HepG2 (cell line): Measurements from ENCODE around the gene PRKAR1B. TPM values are rescaled to one million over a fixed set of nuclear protein-coding genes. Genes with fewer than 3 reads are reported as not detected.

Source experiments
- ATAC-seq: fragments of 200-7000 bp; cut with Tn5 transposase; 3 replicates; pipeline ENCODE4 v1.9.1; 2020; ENCODE audit warnings: mild to moderate bottlenecking, moderate library complexity
- BruUV-seq: library from RNA; stranded (reverse); fragments of 400-500 nt; replicated peaks from 2 replicates; lab custom pipeline; 2021; lab: Mats Ljungman, UMichigan
- CTCF ChIA-PET: fragments of 300-600 bp; formaldehyde crosslinking; extraction: SDS; loops from one replicate; lab custom pipeline; 2021; ENCODE audit warnings: low total read pairs, inconsistent platforms, low intra/inter-chr PET ratio; lab: Yijun Ruan, JAX
- POLR2A ChIA-PET: fragments of 350-600 bp; sonication (Branson Sonifier 250); formaldehyde crosslinking; loops from one replicate; lab custom pipeline; 2020; ENCODE audit warnings: antibody characterized with exemption, inconsistent platforms; lab: Yijun Ruan, JAX
- DNase-seq: peaks from one replicate; pipeline ENCODE4 v3.0.0-alpha.2; 2015; ENCODE audit warnings: low spot score
- FAIRE-seq: peaks from 3 replicates; lab custom pipeline; 2011; peaks lifted over from hg19 to GRCh38; lab: Jason Lieb, UNC
- H2AFZ ChIP-seq: one replicate; pipeline ENCODE4 v1.6.1; 2011; ENCODE audit warnings: low read length, inconsistent platforms
- H3K27ac ChIP-seq: fragments of 300-600 bp; 3 replicates; pipeline ENCODE4 v1.8.0; 2011; ENCODE audit warnings: mixed run types, mild to moderate bottlenecking, mixed read lengths, low read length, inconsistent platforms; ENCODE audit not compliant: insufficient read depth; ENCODE audit errors: extremely low read length
- H3K27me3 ChIP-seq, 2 experiments: fragments of 200-600 bp in 1 of 2; 2 replicates in 1 of 2; 3 replicates in 1 of 2; pipeline versions ENCODE4 v1.6.0 to v1.8.0; 2011; ENCODE audit warnings: low read length in 2 of 2, mild to moderate bottlenecking in 2 of 2, moderate library complexity in 2 of 2, inconsistent platforms in 1 of 2; ENCODE audit not compliant: insufficient read depth in 2 of 2, control insufficient read depth in 1 of 2
- H3K36me3 ChIP-seq, 2 experiments: fragments of 200-600 bp in 1 of 2; replicated peaks in 1 of 2; 2 replicates in 1 of 2; 3 replicates in 1 of 2; pipeline versions ENCODE4 v1.5.1 to v1.8.0; 2011; ENCODE audit warnings: low read length in 2 of 2, inconsistent platforms in 1 of 2; ENCODE audit not compliant: insufficient read depth in 2 of 2, control insufficient read depth in 1 of 2
- H3K4me1 ChIP-seq: 2 replicates; pipeline ENCODE4 v1.5.1; 2012; ENCODE audit warnings: low read length, inconsistent platforms; ENCODE audit not compliant: insufficient read depth
- H3K4me2 ChIP-seq: 2 replicates; pipeline ENCODE4 v1.6.0; 2011; ENCODE audit warnings: low read depth, low read length, inconsistent platforms
- H3K4me3 ChIP-seq, 3 experiments: fragments of 200-600 bp in 1 of 3; sonication (generic), shearing (Covaris generic) in 1 of 3; replicated peaks in 1 of 3; 2 replicates each; pipeline ENCODE4 v1.5.1; 2011 to 2016; ENCODE audit warnings: low read length in 3 of 3, inconsistent platforms in 2 of 3, low read depth in 2 of 3, mild to moderate bottlenecking in 2 of 3, control low read depth in 1 of 3, mixed read lengths in 1 of 3; ENCODE audit not compliant: insufficient read depth in 1 of 3
- H3K79me2 ChIP-seq: one replicate; pipeline ENCODE4 v1.6.1; 2011; ENCODE audit warnings: low read length, inconsistent platforms; ENCODE audit not compliant: insufficient read depth
- H3K9ac ChIP-seq: 2 replicates; pipeline ENCODE4 v1.6.0; 2011; ENCODE audit warnings: mild to moderate bottlenecking, low read depth, low read length, inconsistent platforms; ENCODE audit not compliant: insufficient read depth
- H3K9me3 ChIP-seq: 2 replicates; pipeline ENCODE4 v1.5.1; 2012; ENCODE audit warnings: mild to moderate bottlenecking, low read length
- H4K20me1 ChIP-seq: 2 replicates; pipeline ENCODE4 v1.6.0; 2011; ENCODE audit warnings: inconsistent platforms, mild to moderate bottlenecking, low read length, moderate library complexity; ENCODE audit not compliant: insufficient read depth
- CHD2 ChIP-seq: IDR thresholded peaks from 2 replicates; pipeline ENCODE4 v1.6.1; 2011; ENCODE audit warnings: low read depth, low read length, improper control_type of control experiment
- CTCF ChIP-seq: sonication (generic); formaldehyde crosslinking; IDR thresholded peaks from 2 replicates; pipeline ENCODE4 v1.5.0; 2020; ENCODE audit warnings: mild to moderate bottlenecking, missing genetic modification reagents, moderate library complexity
- EHMT2 ChIP-seq: fragments of 200-600 bp; sonication (generic); IDR thresholded peaks from 2 replicates; pipeline ENCODE4 v1.7.0; 2017; ENCODE audit warnings: antibody characterized with exemption, low read depth, low read length, borderline replicate concordance
- HNF4G ChIP-seq, 2 experiments: sonication (generic) in 1 of 2; formaldehyde crosslinking in 1 of 2; IDR thresholded peaks; 2 replicates each; pipeline versions ENCODE4 v1.4.0 to v1.6.1; 2011 to 2020; ENCODE audit warnings: borderline replicate concordance in 2 of 2, low read depth in 2 of 2, mild to moderate bottlenecking in 2 of 2, low read length in 1 of 2, missing genetic modification reagents in 1 of 2, moderate library complexity in 1 of 2
- HNRNPL ChIP-seq: fragments of 200-400 bp; formaldehyde crosslinking; IDR thresholded peaks from 2 replicates; pipeline ENCODE4 v1.6.1; 2017; ENCODE audit warnings: mild to moderate bottlenecking, low read depth, low read length
- RAD21 ChIP-seq: fragments of 450-650 bp; formaldehyde crosslinking; IDR thresholded peaks from 2 replicates; pipeline ENCODE4 v1.5.0; 2020; ENCODE audit warnings: mild to moderate bottlenecking
- RBM39 ChIP-seq: fragments of 200-400 bp; formaldehyde crosslinking; IDR thresholded peaks from one replicate; pipeline ENCODE4 v1.6.1; 2018; ENCODE audit warnings: antibody characterized with exemption, mild to moderate bottlenecking, low read depth, low read length; ENCODE audit not compliant: poor library complexity, severe bottlenecking
- THAP11 ChIP-seq: IDR thresholded peaks from 2 replicates; pipeline ENCODE4 v1.6.1; 2016; ENCODE audit warnings: missing biosample characterization, missing genetic modification reagents
- USF2 ChIP-seq, 2 experiments: sonication (generic) in 1 of 2; formaldehyde crosslinking in 1 of 2; IDR thresholded peaks; 2 replicates each; pipeline versions ENCODE4 v1.5.1 to v1.6.1; 2011 to 2020; ENCODE audit warnings: borderline replicate concordance in 1 of 2, low read depth in 1 of 2, low read length in 1 of 2, mild to moderate bottlenecking in 1 of 2, missing genetic modification reagents in 1 of 2, moderate library complexity in 1 of 2
- ZBTB33 ChIP-seq: sonication (generic); formaldehyde crosslinking; IDR thresholded peaks from 2 replicates; pipeline ENCODE4 v1.4.0; 2020; ENCODE audit warnings: missing genetic modification reagents
- ZBTB38 ChIP-seq: sonication (generic); formaldehyde crosslinking; IDR thresholded peaks from 2 replicates; pipeline ENCODE4 v1.5.1; 2020; ENCODE audit warnings: mild to moderate bottlenecking, missing genetic modification reagents
- WGBS: methylation state at CpG from one replicate; pipeline ENCODE4 v1.1.6; 2017; ENCODE audit warnings: low lambda C conversion rate; 5-methylcytosine and 5-hydroxymethylcytosine counted together
- in situ Hi-C: cut with HindIII; loops from 2 replicates; pipeline ENCODE4 v1.10.0; 2017; ENCODE audit warnings: low pct_unique_long_range_greater_than_20kb; ENCODE audit not compliant: extremely low pct_ligation_motif_present
- intact Hi-C: fragments of 100-400 bp; cut with micrococcal nuclease; formaldehyde crosslinking; loops from one replicate; pipeline ENCODE4 v1.10.0; 2022; ENCODE audit not compliant: unreplicated experiment
- polyA plus RNA-seq, 8 experiments: library from polyadenylated mRNA; depleted of rRNA in 3 of 8; stranded (reverse) in 7 of 8; unstranded in 1 of 8; fragments of >200 nt; fragmentation: Illumina TruSeq in 4 of 8; extraction: Trizol in 4 of 8; gene quantifications; 2 replicates each; pipeline versions ENCODE4 v1.2.1 to v1.2.3, GENCODE V29; 2011 to 2016; ENCODE audit warnings: low read depth in 4 of 8, missing spikeins in 1 of 8, mixed read lengths in 1 of 8; ENCODE audit not compliant: insufficient read depth in 1 of 8
- total RNA-seq, 5 experiments: library from RNA; depleted of rRNA; stranded (reverse); fragments of >200 nt; fragmentation: Illumina TruSeq; extraction: Trizol; gene quantifications; 2 replicates each; pipeline ENCODE4 v1.2.3, GENCODE V29; 2016; ENCODE audit warnings: low read depth in 1 of 5

PRKAR1B gene
- total and polyA plus RNA-seq, 2 of the 13 experiments (the other 11 are each of a cell fraction or from before 2014, with no cell fraction given) = 7.9 to 28.2 TPM

- peaks cover 12 to 73% of the 10 kb centered on the region in 2 experiments for H3K36me3 ChIP-seq
- TF ChIP-seq HNRNPL (0 out of 2 replicates have a peak, but pooled peaks have one; percentile 38), RAD21 (CRISPR knock-in tag) (peak; percentile 71; the same call in 1 of the 2 replicates), HNF4G (IDR thresholded peaks at IDR 0.05; ENCODE audit: borderline replicate concordance, low read depth, low read length) (no peak), HNF4G (CRISPR knock-in tag; IDR thresholded peaks at IDR 0.05; ENCODE audit: borderline replicate concordance, low read depth) (no peak), ZBTB38 (CRISPR knock-in tag) (peak; percentile 62; the same call in 1 of the 2 replicates), CHD2 (no peak), ZBTB33 (CRISPR knock-in tag) (peak; percentile 99), USF2 (IDR thresholded peaks at IDR 0.05; ENCODE audit: low read depth, low read length) (no peak), USF2 (CRISPR knock-in tag; IDR thresholded peaks at IDR 0.05; ENCODE audit: borderline replicate concordance) (no peak), EHMT2 (no peak), THAP11 (CRISPR knock-in tag) (no peak), RBM39 (no peak), CTCF (CRISPR knock-in tag) (peak; percentile 77)
Measured at GRCh38 chr7:774161-775109, 47.4 kb upstream of the PRKAR1B start.

More at GRCh38 chr7:774161-775109, 47.4 kb upstream of the PRKAR1B start:
- H3K27me3 ChIP-seq = no peaks in the 10 kb centered on the region
- no peak overlapping the region for H2AFZ ChIP-seq
- ATAC-seq = peak; percentile 64
- intact Hi-C loops = no loop called here
- 0 out of 2 replicates have a peak, but pooled peaks cover 2% of the 10 kb centered on the region for H4K20me1 ChIP-seq
- no peaks in the 10 kb centered on the region for H3K9me3 ChIP-seq
- peaks cover 8% of the 10 kb centered on the region for H3K4me1 ChIP-seq
- H3K9ac ChIP-seq = no peak overlapping the region
- 96% methylated on average over 25 of the region's 65 CpGs for WGBS
- in situ Hi-C loops = no loop called here
- no peak for DNase-seq
- FAIRE-seq = no peak
- no peak overlapping the region for H3K4me3 ChIP-seq
- BruUV-seq = no TSS peak
- no peak overlapping the region for H3K27ac ChIP-seq
- no peak overlapping the region for H3K4me2 ChIP-seq
- CTCF ChIA-PET = interaction anchor here (1.1 to 1.3 kb wide), 3 partner anchors 452 to 512 kb away, joined by 3 to 5 read pairs (median 3); no protein-coding TSS in a partner anchor
- no peaks in the 10 kb centered on the region for H3K79me2 ChIP-seq
- POLR2A ChIA-PET = no interaction called here
